PC-9 (cell line): ENCODE measurements around the gene REPS1.

Source experiments
- CTCF ChIP-seq: fragments of 200-600 bp; sonication (generic); conservative IDR thresholded peaks from 2 replicates; pipeline ENCODE4 v1.6.1; 2017; ENCODE audit warnings: mixed run types, antibody characterized with exemption, mild to moderate bottlenecking, moderate library complexity
- EZH2 ChIP-seq: fragments of 200-600 bp; sonication (generic); IDR thresholded peaks from 2 replicates; pipeline ENCODE4 v1.8.0; 2017; ENCODE audit warnings: antibody characterized with exemption, low read depth

GRCh38 chr6:138958595-138958994 lies 29.5 kb downstream of the REPS1 start:
- TF ChIP-seq CTCF (no peak), EZH2 (no peak)
